Bone marrow (tissue), 2 donors: Measurements from ENCODE around the gene CTNNA3.

Experiments
- DNase-seq, 2 donors: peaks; one replicate each; lab custom pipeline; 2025; lab: John Stamatoyannopoulos, UW

CTNNA3 gene

DNA sequence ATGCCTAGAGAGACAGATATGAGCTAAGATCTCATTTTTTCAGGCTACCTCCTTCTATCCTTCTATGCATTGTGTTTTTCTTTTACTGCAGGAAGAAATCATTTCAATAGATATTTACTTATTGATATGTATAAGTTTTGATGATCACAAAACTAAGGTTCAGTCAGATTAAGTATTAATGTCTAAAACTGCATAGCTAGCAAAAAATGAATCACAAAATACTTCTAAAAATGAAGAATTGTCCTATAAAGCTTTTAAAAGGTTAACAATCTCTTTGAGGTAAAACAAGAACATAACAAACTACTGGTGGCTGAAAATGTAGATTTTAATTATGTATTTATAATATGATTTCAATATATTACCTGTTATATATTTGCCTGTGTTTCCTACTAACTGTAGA lies 1403.1 kb downstream of the CTNNA3 start:
- no peak for DNase-seq

DNA sequence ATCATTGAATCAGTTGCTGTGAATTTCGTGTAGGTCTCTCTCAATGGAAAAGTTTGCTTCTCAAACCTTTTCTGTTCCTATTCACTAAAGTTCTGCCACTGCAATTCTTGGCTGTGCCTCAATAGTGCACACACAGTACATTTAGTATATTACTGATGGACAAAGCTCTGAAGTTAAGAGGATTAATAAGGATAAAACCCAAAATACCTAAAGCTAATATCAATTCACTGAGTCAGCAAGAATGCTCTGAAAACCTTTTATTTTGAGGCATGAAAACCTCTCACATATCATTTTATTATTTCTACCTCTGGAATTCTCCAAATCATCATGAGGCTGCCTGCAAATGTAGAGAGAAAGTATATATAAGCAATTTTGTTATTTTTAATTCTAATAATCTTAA lies 1403.5 kb downstream of the CTNNA3 start:
- DNase-seq = no peak

DNA sequence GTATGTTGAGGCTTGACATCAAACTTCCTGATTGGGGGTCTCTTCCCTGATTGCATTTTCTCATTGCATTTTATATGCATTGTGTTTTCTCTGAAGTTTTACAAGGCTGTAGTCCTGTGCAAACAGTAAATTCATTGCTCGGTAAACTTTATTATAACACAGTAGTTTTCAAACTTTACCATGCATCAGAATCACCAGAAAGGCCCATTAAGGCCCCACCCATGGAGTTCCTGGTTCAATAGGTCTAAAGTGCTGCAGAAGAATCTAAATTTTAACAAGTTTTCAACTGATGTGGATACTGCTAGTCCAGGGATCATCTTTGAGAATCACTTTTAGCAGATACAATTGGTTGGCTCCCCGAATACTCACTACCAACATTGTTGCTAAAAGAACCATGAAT lies 1404.9 kb downstream of the CTNNA3 start:
- no peak for DNase-seq

DNA sequence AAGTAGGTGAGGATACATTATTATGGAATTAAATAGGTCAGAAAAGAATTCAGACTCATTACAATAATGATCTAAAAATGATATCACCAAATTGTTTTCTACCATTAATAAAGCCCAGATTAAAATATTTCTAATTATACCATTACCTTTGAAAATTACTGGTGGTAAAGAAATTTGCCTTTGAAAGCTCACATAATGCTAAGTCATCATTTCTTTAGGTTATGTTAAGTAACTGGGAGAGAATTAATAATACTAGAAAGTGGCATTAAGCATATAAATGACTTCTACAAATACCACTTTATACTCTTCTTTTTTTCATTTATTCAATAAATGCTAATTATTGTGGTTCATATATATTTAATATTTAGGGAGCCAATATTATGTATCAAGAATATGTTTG lies 1411.4 kb downstream of the CTNNA3 start:
- no peak for DNase-seq

DNA sequence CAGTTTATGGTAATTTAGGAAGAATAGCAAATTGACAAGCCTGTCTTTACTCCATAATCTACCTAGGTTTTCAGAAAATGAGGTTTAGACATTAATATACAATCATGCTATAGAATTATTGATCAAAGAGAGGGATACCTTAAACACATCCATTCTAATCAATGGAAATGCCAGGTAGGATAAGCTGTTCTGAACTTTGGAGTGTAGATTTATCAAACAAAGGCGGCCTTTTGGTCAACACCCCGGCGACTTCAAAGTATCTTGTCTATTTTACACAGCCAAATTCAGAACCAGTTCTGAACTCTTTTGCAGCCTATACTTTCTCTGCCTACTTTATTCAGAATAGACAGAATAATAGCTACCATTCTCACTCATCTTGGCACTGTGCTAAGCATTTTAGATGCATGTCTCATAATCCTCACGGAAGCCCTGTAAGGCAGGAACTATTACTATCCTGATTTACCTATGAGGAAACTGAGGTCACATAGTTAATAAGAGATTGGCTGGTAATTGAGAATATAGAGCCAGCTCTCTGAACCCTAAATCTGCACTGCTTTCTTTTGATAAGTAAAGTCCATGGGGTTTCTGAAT lies 1412.0 kb downstream of the CTNNA3 start:
- DNase-seq = no peak

DNA sequence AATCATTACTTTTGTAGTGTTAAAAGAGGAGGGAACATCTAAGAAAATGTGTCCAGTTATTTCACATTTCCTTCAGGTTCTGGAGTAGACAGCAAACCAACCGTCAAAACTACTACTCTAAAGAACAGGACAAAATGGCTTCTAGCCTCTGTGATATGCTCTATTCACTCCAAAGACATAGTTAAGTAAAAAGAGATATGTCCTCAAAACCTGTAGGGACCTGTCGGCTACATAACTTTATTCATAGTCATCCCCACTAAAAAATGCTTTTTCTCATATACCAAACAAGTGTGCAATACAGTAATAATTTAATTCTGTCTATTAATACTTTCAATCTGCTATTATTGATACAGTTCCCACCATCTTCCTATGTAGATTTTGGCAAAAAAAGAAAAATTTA lies 1412.9 kb downstream of the CTNNA3 start:
- no peak for DNase-seq

DNA sequence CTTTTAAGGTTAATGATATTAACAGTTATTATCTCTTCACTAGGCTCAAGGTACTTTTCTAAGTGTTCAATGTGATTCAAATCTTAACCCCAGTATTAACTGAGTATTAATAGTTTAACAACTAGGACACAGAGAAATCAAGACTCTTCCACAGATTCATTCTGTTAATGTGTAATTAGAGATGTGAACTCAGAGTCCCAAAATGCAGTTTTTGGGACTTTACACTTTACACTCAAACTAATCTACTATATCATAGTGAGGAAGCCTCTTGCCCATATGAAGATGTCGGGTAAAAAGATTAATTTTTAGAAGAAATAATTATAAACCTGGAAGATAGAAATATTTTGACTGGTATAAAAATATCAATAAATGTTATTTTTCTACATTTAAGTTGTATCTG lies 1414.7 kb downstream of the CTNNA3 start:
- no peak for DNase-seq

DNA sequence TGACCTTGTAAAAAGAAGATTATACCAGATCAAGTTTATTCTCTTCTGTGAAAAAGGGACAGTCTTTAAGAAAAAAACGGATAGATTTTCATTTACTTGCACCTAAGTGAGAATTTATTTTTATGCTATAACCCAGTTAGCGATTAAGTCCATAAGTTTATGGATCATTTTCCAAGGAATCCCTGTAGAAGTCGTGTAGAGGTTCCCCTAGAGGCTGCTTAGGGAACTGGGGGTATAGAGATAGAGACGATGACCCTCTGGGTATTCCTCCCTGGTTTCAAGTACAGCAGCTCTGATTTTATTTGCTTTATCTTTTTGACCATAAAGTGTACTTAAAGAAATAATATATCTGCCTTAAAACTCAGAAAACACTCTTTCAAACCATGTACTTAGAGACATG lies 1418.5 kb downstream of the CTNNA3 start:
- no peak for DNase-seq

DNA sequence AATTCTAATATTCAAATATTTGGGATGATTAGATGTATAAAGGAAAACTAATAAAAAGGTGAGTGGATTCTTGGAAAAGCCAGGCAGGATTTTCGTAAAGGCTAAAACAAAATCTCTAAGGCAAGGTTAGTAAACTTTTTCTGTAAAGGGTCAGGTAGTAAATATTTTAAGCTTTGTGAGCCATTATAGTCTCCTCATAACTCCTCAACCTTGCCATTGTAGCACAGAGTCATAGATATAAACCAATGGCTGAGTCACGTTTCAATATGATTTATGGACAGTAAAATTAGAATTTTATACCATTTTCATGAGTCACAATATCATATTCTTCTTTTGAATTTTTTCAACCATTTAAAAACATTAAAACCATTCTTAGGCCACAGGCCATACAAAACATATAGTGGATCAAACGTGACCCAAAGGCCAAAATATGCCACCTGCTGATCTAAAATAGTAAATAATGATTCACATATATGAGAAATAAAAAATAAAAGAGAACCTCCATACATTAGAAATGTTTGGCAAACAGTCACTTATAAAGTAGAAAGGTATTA lies 1422.0 kb downstream of the CTNNA3 start:
- DNase-seq = no peak

DNA sequence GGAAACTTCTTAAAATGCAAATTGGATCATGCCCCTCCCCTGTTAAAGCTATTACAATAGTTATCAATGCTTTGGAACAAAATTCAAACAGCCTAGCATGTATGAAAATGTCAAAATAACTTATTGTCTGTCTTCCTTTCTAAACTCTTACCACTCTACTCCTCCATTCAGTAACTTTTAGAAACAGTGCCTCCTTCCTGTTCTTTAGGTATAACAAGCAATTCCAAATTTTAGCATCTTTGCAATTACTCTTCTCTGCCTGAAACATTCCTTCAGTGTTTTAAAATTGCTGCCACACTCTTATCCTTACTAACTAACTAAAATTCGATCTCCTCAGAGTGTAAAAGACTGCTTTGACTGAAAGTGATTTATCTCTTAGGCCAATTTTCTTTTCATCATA lies 1430.6 kb downstream of the CTNNA3 start:
- DNase-seq = no peak

DNA sequence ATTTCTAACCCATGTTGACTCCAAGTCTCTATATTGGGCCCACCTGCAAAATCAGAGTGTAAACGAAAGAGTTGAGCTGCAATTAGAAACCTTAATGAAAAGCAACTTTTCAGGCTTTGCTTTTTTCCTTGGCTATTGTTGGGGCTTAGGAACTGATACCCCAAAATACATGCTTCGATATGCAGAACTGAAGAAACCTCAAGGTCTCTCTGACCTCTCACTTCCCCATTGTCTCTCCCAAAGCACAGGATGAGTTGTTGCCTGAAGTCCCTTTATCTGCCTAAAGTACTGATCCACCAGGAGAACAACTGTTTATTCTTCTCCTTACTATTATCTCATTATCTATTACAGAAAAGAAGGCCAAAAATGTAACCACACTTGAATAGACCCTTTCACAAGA lies 1436.2 kb downstream of the CTNNA3 start:
- no peak for DNase-seq

DNA sequence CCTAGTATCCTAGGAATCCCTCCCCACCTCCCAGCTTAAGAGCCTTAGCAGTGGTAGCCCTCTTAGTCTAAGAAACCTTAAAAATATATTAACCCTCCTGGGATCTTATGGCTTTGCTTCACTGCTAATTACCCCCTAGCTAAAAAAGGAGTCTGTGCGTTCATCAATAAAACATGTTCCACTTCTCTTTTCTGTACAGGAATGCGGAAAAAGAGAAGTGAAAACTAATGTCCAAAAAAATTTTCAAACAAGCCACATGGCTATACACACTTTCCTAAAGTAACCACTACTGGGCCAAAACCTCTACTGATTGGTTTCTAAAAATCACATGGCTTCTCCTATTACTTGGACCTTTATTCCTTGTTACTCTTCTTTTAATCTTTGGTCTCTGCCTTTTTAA lies 1437.3 kb downstream of the CTNNA3 start:
- DNase-seq = no peak

DNA sequence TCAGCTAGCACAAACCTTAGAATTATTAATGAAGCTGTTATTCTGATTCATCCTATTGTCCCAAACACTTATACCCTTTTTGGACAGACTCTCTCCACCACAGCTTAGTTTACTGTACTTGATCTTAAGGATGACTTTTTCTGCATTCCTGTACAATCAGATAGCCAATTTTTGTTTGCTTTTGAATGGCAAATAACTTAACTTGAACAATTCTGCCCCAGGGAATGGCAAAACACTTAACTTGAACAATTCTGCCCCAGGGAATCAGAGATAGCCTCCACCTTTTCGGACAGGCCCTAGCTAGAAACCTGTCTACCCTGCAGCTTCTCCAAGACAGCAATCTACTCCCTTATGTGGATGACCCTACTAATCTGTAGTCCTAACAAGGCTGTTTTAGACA lies 1438.2 kb downstream of the CTNNA3 start:
- DNase-seq = no peak

DNA sequence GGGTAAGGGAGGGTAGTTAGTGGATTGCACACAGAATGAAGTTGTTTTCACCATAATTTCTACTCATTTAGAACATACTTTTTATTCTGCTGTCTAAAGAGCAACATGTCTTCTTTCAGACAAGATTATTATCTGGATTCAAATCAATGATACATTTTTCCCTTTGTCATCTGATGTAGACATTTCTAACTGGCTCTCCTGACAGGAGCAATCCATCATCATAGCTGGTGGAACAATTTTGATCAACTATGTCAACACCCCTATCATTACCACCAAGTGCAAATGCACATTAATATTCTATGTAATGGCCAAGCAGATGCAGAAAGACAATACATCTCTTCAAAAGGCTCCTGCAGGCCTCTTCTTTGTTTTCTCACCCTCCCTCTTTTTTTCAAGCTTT lies 1443.0 kb downstream of the CTNNA3 start:
- no peak for DNase-seq

DNA sequence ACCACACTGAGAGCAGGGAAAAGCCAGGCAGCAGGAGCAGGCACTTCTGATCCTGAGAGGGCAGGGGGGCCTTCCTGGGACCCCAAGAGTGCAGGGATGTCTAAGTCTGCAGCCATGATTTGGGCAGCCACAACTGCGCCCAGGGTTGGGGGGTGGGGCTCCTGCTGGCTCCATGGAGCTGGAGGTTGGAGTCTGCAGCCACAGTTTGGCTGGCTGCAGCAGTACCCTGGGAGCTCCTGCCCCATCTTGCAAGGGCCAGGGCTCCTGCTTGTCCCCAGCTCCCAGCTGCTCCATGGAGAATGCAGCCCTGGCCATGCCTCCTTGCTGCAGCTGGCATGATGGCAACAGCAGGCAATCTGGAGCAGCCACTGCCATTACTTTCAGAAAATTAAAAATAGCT lies 1449.8 kb downstream of the CTNNA3 start:
- no peak for DNase-seq

DNA sequence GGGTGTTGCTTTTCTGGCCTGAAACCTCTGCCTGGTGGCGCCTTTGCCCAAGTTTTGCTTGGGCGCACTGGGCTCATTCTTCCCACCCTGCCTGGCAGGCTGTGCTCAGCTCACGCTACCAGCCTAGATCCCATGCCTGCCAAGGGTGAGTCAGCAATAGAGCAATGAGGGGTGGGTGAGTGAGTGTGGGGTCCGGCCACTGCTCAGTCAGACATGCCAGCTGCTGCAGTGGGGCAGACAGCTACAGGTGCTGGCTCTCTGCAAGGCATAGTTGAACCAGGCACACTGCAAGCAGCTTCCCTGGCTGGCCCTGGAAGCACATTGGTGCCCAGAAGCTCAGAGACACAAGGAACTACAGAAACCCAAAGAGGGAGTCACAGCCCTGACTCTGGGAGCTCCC lies 1451.0 kb downstream of the CTNNA3 start:
- no peak for DNase-seq

DNA sequence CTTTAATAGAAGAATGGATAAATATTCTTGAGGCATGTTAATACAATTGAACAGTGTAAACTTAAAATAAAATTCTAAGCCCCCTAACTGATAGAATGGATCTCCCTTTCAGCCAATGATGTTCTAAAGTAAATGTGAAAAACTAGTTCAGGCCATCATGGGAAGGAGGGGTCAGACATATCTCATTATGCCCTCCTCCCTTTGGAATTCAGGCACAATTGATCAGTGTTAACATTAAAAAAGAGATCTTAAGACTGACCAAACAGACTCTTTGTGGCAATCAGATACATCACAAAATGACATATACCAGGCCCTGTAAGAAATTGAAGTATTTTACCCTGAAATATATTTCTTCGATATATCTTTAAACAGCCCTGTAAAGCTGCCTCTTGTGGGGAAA lies 1453.1 kb downstream of the CTNNA3 start:
- DNase-seq = no peak

DNA sequence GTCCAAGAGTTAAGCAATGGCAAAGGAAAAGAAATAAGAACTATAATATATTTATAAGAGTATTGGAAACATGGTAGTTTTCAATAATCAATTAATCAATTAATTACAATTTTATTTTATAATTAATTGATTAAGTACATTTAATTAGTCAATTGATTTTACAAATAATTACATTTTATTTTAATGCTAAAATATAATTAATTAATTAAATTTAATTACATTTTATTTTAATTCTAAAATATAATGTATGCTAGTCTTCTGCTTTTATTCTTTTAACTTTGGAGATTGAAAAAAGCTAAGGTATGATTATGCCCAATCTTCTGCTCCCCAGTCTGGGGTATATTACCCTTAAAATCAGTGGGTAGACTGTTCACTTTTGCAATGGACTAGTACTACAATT lies 1456.9 kb downstream of the CTNNA3 start:
- DNase-seq = no peak

DNA sequence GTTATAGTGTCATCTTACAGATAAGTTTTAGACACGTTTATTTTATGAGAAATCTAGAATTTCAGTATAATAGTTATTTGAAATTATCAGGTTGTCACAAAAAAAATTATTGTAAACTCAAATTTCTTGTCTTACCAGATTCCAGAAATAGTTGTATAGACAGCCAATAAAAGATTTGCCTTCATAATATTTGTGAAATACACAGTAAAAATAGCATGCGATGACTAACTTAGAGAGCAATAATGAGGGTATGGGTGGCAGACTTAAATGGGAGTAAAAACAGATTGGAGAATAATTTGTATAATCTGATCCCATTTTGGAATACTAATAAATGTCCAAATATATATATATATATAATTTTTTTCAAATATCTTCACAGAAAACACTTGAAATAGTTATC lies 1457.7 kb downstream of the CTNNA3 start:
- no peak for DNase-seq

DNA sequence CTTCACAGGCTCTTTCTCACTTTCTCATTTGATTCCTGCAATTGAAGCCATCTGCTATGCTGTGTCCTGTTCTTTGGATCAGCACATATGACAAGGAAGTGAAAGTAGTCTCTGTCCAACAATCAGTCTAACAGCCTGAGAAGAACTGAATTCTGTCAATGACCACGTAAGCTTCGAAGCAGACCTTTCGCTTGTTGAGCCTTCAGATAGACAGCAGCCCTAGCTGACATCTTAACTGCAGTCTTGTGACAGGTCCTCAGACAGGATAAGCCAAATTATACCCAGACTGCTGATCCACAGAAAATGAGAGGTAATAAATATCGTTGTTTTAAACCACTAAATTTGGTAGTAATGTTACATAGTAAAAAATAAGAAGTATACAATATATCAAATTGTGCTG lies 1461.1 kb downstream of the CTNNA3 start:
- no peak for DNase-seq

DNA sequence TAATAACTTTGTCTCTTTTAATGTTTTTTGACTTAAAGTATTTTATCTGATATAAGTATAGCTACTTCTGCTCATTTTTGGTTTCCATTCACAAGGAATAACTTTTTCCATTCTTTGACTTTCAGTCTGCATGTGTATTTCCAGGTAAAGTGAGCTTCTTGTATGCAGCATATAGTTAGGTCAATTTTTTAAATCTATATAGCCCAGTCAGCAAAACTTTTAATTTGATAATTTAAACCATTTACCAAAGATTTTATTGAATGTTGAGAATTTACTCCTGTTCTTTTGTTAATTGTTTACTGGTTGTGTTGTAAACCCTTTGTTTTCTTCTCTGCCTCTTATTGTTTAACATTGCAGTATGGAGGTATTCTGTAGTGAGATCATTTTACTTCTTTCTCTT lies 1467.1 kb downstream of the CTNNA3 start:
- DNase-seq = no peak

DNA sequence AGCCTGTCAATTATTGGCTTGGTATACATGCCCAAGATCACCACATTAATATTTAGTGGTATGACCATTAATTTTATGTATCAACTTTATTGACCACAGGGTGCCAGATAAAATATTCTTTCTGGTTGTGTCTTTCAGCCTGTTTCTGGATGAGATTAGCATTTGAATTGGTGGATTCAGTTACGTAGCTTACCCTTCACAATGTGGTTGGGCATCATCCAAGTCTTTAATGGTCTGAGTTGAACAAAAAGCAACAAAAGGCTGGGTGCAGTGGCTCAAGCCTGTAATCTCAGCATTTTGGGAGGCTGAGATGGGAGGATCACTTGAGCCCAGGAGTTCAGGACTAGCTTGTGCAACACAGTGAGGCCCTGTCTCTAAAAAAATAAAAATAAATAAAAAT lies 1472.3 kb downstream of the CTNNA3 start:
- DNase-seq = no peak

DNA sequence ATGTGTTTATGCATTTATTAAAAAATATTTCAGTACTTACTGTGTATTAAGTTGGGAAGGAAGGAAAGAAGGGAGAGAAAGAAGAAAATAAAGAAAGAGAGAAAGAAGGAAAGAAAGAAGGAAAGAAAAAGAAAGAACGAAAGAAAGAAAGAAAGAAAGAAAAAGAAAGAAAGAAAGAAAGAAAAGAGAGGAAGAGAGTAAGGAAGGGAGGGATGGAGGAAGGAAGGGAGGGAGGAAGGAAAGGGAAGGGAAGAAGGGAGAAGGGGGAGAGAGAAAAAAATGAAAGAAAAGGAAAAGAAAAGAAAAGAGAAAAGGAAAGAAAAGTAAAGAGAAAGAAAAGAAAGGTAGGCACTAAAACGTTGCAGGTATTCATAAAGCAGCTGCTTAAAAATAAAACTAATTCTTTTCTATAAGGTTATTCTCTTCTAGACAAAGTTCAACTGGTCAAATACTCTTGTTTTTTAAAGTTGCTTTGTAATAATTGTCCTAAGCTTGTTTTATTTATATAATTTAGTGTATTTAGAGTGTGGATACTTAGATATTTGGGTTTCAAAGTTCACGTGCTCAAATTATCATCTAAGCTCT lies 1473.4 kb downstream of the CTNNA3 start:
- no peak for DNase-seq

DNA sequence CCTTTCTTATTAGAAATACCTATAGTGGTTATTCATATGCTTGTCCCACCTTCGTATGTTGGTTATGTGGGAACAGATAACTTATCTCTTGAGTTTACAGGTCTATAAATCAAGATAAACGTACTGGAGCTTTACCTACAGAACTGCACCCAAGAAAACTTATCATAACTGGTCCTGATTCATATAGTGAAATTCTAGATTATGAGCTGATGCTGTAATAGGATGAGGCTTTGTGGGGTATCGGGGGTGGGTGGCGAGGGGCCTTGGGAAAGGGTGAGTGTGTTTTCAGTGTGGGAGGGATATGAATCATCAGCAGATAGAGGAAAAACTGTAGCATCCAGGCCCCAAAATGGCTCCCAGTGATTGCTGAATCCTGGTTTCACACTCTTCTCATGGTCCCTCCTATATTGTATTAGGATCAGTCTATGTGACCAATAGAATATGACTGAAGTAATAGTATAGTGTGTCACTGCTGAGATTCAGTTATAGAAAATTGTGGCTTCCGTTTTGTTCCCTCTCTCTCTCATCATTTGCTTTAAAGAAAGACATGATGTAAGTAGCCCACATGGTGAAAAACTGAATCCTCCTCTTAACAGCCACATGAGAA lies 1476.9 kb downstream of the CTNNA3 start:
- DNase-seq = no peak
